Osteocyte (in vitro differentiated cells): Measurements from ENCODE around the gene METAP1. TPM values are rescaled to one million over a fixed set of nuclear protein-coding genes. Genes with fewer than 3 reads are reported as not detected.
"Not testable (repeated sequence)": the region's sequence is repeated elsewhere in the genome, so short reads cannot be mapped to it uniquely, and the experiment has no call there.

Experiments
- DNase-seq: peaks from one replicate; pipeline ENCODE4 v3.0.0; 2021; ENCODE audit warnings: mixed read lengths; ENCODE audit not compliant: unreplicated experiment; ENCODE audit errors: extremely low spot score
- H3K27ac Mint-ChIP-seq: one replicate; pipeline ENCODE4 v1.8.0; 2021; ENCODE audit warnings: mild to moderate bottlenecking, mixed read lengths; ENCODE audit not compliant: unreplicated experiment
- H3K27me3 Mint-ChIP-seq: one replicate; pipeline ENCODE4 v1.8.0; 2021; ENCODE audit warnings: mixed read lengths; ENCODE audit not compliant: unreplicated experiment
- H3K36me3 Mint-ChIP-seq: one replicate; pipeline ENCODE4 v1.8.0; 2021; ENCODE audit warnings: mixed read lengths; ENCODE audit not compliant: unreplicated experiment
- H3K4me1 Mint-ChIP-seq: one replicate; pipeline ENCODE4 v1.8.0; 2021; ENCODE audit warnings: mixed read lengths; ENCODE audit not compliant: unreplicated experiment
- H3K4me3 Mint-ChIP-seq: one replicate; pipeline ENCODE4 v1.8.0; 2021; ENCODE audit warnings: mild to moderate bottlenecking, moderate library complexity, mixed read lengths; ENCODE audit not compliant: unreplicated experiment
- H3K9me3 Mint-ChIP-seq: one replicate; pipeline ENCODE4 v1.8.0; 2021; ENCODE audit warnings: mixed read lengths; ENCODE audit not compliant: unreplicated experiment
- total RNA-seq: library from RNA; stranded (reverse); gene quantifications from 2 replicates; pipeline ENCODE4 v1.2.1, GENCODE V29; 2021
- TF ChIP-seq, protein P1 (sequence below): fragments of 200-600 bp; sonication (generic); IDR thresholded peaks from 2 replicates; pipeline ENCODE4 v1.5.0; 2021; ENCODE audit warnings: antibody characterized with exemption, mild to moderate bottlenecking, moderate library complexity

Gene METAP1
- total RNA-seq, 1 donor from 2014 or later = 28.7 TPM

- Mint-ChIP-seq H3K9me3 (no peaks in the 10 kb centered on the region), H3K27ac (no peak overlapping the region), H3K27me3 (no peaks in the 10 kb centered on the region), H3K36me3 (peaks cover 2% of the 10 kb centered on the region), H3K4me1 (peaks cover 4% of the 10 kb centered on the region), H3K4me3 (no peak overlapping the region)
- no peak for DNase-seq
- TF ChIP-seq, protein P1, sequence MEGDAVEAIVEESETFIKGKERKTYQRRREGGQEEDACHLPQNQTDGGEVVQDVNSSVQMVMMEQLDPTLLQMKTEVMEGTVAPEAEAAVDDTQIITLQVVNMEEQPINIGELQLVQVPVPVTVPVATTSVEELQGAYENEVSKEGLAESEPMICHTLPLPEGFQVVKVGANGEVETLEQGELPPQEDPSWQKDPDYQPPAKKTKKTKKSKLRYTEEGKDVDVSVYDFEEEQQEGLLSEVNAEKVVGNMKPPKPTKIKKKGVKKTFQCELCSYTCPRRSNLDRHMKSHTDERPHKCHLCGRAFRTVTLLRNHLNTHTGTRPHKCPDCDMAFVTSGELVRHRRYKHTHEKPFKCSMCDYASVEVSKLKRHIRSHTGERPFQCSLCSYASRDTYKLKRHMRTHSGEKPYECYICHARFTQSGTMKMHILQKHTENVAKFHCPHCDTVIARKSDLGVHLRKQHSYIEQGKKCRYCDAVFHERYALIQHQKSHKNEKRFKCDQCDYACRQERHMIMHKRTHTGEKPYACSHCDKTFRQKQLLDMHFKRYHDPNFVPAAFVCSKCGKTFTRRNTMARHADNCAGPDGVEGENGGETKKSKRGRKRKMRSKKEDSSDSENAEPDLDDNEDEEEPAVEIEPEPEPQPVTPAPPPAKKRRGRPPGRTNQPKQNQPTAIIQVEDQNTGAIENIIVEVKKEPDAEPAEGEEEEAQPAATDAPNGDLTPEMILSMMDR = no peak
Measured at GRCh38 chr4:99099311-99099710, 103.8 kb downstream of the METAP1 start.

GRCh38 chr4:99099814-99100213, 104.3 kb downstream of the METAP1 start:
- not testable (repeated sequence) for H3K4me1 Mint-ChIP-seq, H3K27ac Mint-ChIP-seq, H3K4me3 Mint-ChIP-seq, H3K27me3 Mint-ChIP-seq, H3K36me3 Mint-ChIP-seq, DNase-seq, H3K9me3 Mint-ChIP-seq

DNA sequence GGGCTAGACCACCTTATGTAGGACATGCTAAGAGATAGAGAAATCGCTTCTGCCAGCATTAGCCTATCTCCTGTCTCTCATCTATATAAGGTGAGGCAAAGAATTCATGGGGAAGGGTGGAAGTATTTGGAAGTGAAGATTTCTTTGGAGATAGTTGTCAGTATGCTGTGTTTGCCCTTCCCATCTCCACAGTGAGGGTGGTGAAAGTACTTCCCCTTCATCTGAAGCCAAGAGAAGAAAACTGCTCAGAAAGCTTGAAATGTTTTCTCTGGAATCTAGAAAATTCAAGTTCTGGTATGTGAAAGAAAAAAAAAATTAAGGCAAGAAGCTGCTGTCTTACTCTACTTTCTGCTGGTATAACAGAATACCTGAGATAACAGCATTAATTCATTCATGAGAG, 105.4 kb downstream of the METAP1 start:
- TF ChIP-seq, protein P1 = no peak
- Mint-ChIP-seq H3K4me3 (no peak overlapping the region), H3K27me3 (no peaks in the 10 kb centered on the region), H3K27ac (no peak overlapping the region), H3K36me3 (peaks cover 2% of the 10 kb centered on the region), H3K4me1 (peaks cover 4% of the 10 kb centered on the region), H3K9me3 (no peaks in the 10 kb centered on the region)
- DNase-seq = no peak

- no peaks in the 10 kb centered on the region for H3K9me3 Mint-ChIP-seq
Measured at GRCh38 chr4:99102634-99103033, 107.1 kb downstream of the METAP1 start.

GRCh38 chr4:99103166-99103565, 107.6 kb downstream of the METAP1 start:
- H3K4me1 Mint-ChIP-seq = peaks cover 4% of the 10 kb centered on the region
- H3K27me3 Mint-ChIP-seq = no peaks in the 10 kb centered on the region
- peaks cover 2% of the 10 kb centered on the region for H3K36me3 Mint-ChIP-seq
- no peaks in the 10 kb centered on the region for H3K9me3 Mint-ChIP-seq
- no peak overlapping the region for H3K27ac Mint-ChIP-seq
- no peak for DNase-seq
- H3K4me3 Mint-ChIP-seq = no peak overlapping the region
- TF ChIP-seq, protein P1 = no peak

More at GRCh38 chr4:99102634-99103033, 107.1 kb downstream of the METAP1 start:
- TF ChIP-seq, protein P1 = no peak
- H3K36me3 Mint-ChIP-seq = peaks cover 2% of the 10 kb centered on the region
- H3K4me1 Mint-ChIP-seq = peaks cover 4% of the 10 kb centered on the region
- no peak overlapping the region for H3K27ac Mint-ChIP-seq
- no peak overlapping the region for H3K4me3 Mint-ChIP-seq
- H3K27me3 Mint-ChIP-seq = no peaks in the 10 kb centered on the region
- DNase-seq = no peak

DNA sequence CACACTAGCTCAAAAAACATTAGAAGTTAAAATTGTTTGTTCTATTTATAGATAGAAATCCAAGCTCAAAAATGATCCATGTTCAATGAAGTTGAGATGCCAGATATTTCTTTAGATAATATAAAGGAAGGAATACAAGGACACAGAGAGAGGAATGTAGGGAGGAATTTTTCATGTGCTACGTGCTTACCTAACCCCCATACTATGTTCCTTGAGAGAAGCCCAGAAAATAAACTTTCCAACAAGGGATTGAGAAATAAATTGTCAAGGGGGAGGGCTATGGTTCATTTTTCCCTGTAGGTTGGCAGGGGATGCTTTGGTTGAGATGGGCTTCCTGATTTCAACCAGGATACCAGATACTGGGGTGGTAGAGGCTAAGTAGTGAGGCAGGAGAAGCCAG, 108.6 kb downstream of the METAP1 start:
- Mint-ChIP-seq H3K27me3 (no peaks in the 10 kb centered on the region), H3K9me3 (no peaks in the 10 kb centered on the region), H3K36me3 (peaks cover 2% of the 10 kb centered on the region), H3K4me3 (no peak overlapping the region), H3K4me1 (peaks cover 4% of the 10 kb centered on the region), H3K27ac (no peak overlapping the region)
- no peak for DNase-seq
- TF ChIP-seq, protein P1 = no peak

GRCh38 chr4:99109286-99109685, 113.8 kb downstream of the METAP1 start:
- not testable (repeated sequence) for H3K36me3 Mint-ChIP-seq, H3K9me3 Mint-ChIP-seq, H3K27ac Mint-ChIP-seq, DNase-seq, H3K27me3 Mint-ChIP-seq, H3K4me3 Mint-ChIP-seq, H3K4me1 Mint-ChIP-seq
